HEK293 (cell line): ENCODE measurements around the gene ABHD8.
A peak's percentile ranks its signal among the peaks of the same experiment; 100 is the strongest.

ENCODE experiments used
- AEBP2 ChIP-seq: fragments of 450-650 bp; formaldehyde crosslinking; IDR thresholded peaks from 2 replicates; pipeline ENCODE4 v1.5.1; 2016; ENCODE audit warnings: missing biosample characterization, missing genetic modification characterization, borderline replicate concordance
- IKZF3 ChIP-seq: fragments of 450-650 bp; IDR thresholded peaks from 2 replicates; pipeline ENCODE4 v1.5.0; 2018; ENCODE audit warnings: missing biosample characterization, mild to moderate bottlenecking, missing genetic modification characterization, moderate library complexity
- KLF10 ChIP-seq: fragments of 450-650 bp; IDR thresholded peaks from 2 replicates; pipeline ENCODE4 v1.5.1; 2018; ENCODE audit warnings: missing biosample characterization, mild to moderate bottlenecking, missing genetic modification characterization
- KLF17 ChIP-seq: fragments of 450-650 bp; formaldehyde crosslinking; IDR thresholded peaks from 2 replicates; pipeline ENCODE4 v1.5.1; 2016; ENCODE audit warnings: missing biosample characterization, missing genetic modification characterization
- PRDM2 ChIP-seq: fragments of 450-650 bp; formaldehyde crosslinking; IDR thresholded peaks from 2 replicates; pipeline ENCODE4 v1.5.1; 2016; ENCODE audit warnings: missing biosample characterization, missing genetic modification characterization, borderline replicate concordance
- ZBTB8A ChIP-seq: fragments of 450-650 bp; formaldehyde crosslinking; IDR thresholded peaks from 2 replicates; pipeline ENCODE4 v1.5.1; 2016; ENCODE audit warnings: missing biosample characterization, missing genetic modification characterization
- ZFHX2 ChIP-seq: fragments of 450-650 bp; formaldehyde crosslinking; conservative IDR thresholded peaks from 2 replicates; pipeline ENCODE4 v1.5.1; 2016; ENCODE audit warnings: missing biosample characterization, missing genetic modification characterization
- ZFP69B ChIP-seq: fragments of 450-650 bp; formaldehyde crosslinking; IDR thresholded peaks from 2 replicates; pipeline ENCODE4 v1.5.1; 2016; ENCODE audit warnings: missing biosample characterization, missing genetic modification characterization
- ZNF138 ChIP-seq: fragments of 450-650 bp; formaldehyde crosslinking; IDR thresholded peaks from 2 replicates; pipeline ENCODE4 v1.5.1; 2016; ENCODE audit warnings: missing biosample characterization, missing genetic modification characterization, borderline replicate concordance
- ZNF16 ChIP-seq: fragments of 450-650 bp; formaldehyde crosslinking; IDR thresholded peaks from 2 replicates; pipeline ENCODE4 v1.5.1; 2016; ENCODE audit warnings: low read depth, missing biosample characterization, missing genetic modification characterization
- ZNF221 ChIP-seq: fragments of 450-650 bp; formaldehyde crosslinking; IDR thresholded peaks from 2 replicates; pipeline ENCODE4 v1.5.1; 2017; ENCODE audit warnings: missing biosample characterization, missing genetic modification characterization, borderline replicate concordance
- ZNF26 ChIP-seq: fragments of 450-650 bp; formaldehyde crosslinking; IDR thresholded peaks from 2 replicates; pipeline ENCODE4 v1.5.1; 2016; ENCODE audit warnings: missing biosample characterization, missing genetic modification characterization
- ZNF426 ChIP-seq: fragments of 450-650 bp; formaldehyde crosslinking; IDR thresholded peaks from 2 replicates; pipeline ENCODE4 v1.5.1; 2017; ENCODE audit warnings: missing biosample characterization, missing genetic modification characterization, mild to moderate bottlenecking, inconsistent platforms, moderate library complexity
- ZNF433 ChIP-seq: fragments of 450-650 bp; formaldehyde crosslinking; IDR thresholded peaks from 2 replicates; pipeline ENCODE4 v1.5.1; 2016; ENCODE audit warnings: missing biosample characterization, missing genetic modification characterization, low read depth
- ZNF518A ChIP-seq: fragments of 450-650 bp; formaldehyde crosslinking; conservative IDR thresholded peaks from 2 replicates; pipeline ENCODE4 v1.5.1; 2016; ENCODE audit warnings: low read depth, missing biosample characterization, missing genetic modification characterization
- ZNF555 ChIP-seq: fragments of 450-650 bp; formaldehyde crosslinking; conservative IDR thresholded peaks from 2 replicates; pipeline ENCODE4 v1.5.1; 2017; ENCODE audit warnings: missing biosample characterization, mild to moderate bottlenecking, missing genetic modification characterization, inconsistent platforms
- ZNF585B ChIP-seq: fragments of 450-650 bp; formaldehyde crosslinking; IDR thresholded peaks from 2 replicates; pipeline ENCODE4 v1.5.1; 2016; ENCODE audit warnings: missing biosample characterization, missing genetic modification characterization
- ZNF658 ChIP-seq: fragments of 450-650 bp; formaldehyde crosslinking; IDR thresholded peaks from 2 replicates; pipeline ENCODE4; 2016; ENCODE audit warnings: missing biosample characterization, missing genetic modification characterization
- ZNF701 ChIP-seq: fragments of 450-650 bp; formaldehyde crosslinking; IDR thresholded peaks from 2 replicates; pipeline ENCODE4 v1.5.1; 2016; ENCODE audit warnings: missing biosample characterization, missing genetic modification characterization
- ZNF747 ChIP-seq: fragments of 450-650 bp; formaldehyde crosslinking; IDR thresholded peaks from 2 replicates; pipeline ENCODE4 v1.5.1; 2016; ENCODE audit warnings: missing biosample characterization, missing genetic modification characterization
- TF ChIP-seq, protein P1 (sequence below): fragments of 450-650 bp; formaldehyde crosslinking; IDR thresholded peaks from 2 replicates; pipeline ENCODE4 v1.5.1; 2017; ENCODE audit warnings: missing biosample characterization, mild to moderate bottlenecking, missing genetic modification characterization, moderate library complexity

ABHD8 gene

GRCh38 chr19:17266975-17267788 lies 36.0 kb downstream of the ABHD8 start, which contains the start of gene BABAM1 (continued):
- TF ChIP-seq, protein P1, sequence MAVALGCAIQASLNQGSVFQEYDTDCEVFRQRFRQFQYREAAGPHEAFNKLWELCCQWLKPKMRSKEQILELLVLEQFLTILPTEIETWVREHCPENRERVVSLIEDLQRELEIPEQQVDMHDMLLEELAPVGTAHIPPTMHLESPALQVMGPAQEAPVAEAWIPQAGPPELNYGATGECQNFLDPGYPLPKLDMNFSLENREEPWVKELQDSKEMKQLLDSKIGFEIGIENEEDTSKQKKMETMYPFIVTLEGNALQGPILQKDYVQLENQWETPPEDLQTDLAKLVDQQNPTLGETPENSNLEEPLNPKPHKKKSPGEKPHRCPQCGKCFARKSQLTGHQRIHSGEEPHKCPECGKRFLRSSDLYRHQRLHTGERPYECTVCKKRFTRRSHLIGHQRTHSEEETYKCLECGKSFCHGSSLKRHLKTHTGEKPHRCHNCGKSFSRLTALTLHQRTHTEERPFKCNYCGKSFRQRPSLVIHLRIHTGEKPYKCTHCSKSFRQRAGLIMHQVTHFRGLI (tag by site-specific recombination) = no peak
- TF ChIP-seq ZNF585B (tag by site-specific recombination) (no peak), KLF17 (tag by site-specific recombination) (no peak), ZNF433 (tag by site-specific recombination) (no peak), ZFP69B (peak; percentile 88), ZNF747 (tag by site-specific recombination) (no peak), ZNF16 (tag by site-specific recombination) (no peak), ZBTB8A (tag by site-specific recombination) (0 out of 2 replicates have a peak, but pooled peaks have one; percentile 28), ZNF658 (tag by site-specific recombination) (no peak), ZNF701 (no peak), ZNF138 (tag by site-specific recombination) (no peak), ZNF26 (no peak), IKZF3 (peak; percentile 38; the same call in 1 of the 2 replicates), ZFHX2 (tag by site-specific recombination) (peak; percentile 47), PRDM2 (tag by site-specific recombination) (no peak), ZNF221 (no peak), ZNF426 (tag by site-specific recombination) (no peak), ZNF518A (tag by site-specific recombination) (peak; percentile 37), ZNF555 (tag by site-specific recombination) (no peak), AEBP2 (no peak), KLF10 (tag by site-specific recombination) (peak; percentile 58; the same call in 1 of the 2 replicates)
